Kidney glomerular epithelial cell (primary cell): Measurements from ENCODE around the gene CRKL.
"Not testable (repeated sequence)": the region's sequence is repeated elsewhere in the genome, so short reads cannot be mapped to it uniquely, and the experiment has no call there.

Experiments
- DNase-seq: peaks from one replicate; lab custom pipeline; 2025; lab: John Stamatoyannopoulos, UW

Gene CRKL, protein sequence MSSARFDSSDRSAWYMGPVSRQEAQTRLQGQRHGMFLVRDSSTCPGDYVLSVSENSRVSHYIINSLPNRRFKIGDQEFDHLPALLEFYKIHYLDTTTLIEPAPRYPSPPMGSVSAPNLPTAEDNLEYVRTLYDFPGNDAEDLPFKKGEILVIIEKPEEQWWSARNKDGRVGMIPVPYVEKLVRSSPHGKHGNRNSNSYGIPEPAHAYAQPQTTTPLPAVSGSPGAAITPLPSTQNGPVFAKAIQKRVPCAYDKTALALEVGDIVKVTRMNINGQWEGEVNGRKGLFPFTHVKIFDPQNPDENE

DNA sequence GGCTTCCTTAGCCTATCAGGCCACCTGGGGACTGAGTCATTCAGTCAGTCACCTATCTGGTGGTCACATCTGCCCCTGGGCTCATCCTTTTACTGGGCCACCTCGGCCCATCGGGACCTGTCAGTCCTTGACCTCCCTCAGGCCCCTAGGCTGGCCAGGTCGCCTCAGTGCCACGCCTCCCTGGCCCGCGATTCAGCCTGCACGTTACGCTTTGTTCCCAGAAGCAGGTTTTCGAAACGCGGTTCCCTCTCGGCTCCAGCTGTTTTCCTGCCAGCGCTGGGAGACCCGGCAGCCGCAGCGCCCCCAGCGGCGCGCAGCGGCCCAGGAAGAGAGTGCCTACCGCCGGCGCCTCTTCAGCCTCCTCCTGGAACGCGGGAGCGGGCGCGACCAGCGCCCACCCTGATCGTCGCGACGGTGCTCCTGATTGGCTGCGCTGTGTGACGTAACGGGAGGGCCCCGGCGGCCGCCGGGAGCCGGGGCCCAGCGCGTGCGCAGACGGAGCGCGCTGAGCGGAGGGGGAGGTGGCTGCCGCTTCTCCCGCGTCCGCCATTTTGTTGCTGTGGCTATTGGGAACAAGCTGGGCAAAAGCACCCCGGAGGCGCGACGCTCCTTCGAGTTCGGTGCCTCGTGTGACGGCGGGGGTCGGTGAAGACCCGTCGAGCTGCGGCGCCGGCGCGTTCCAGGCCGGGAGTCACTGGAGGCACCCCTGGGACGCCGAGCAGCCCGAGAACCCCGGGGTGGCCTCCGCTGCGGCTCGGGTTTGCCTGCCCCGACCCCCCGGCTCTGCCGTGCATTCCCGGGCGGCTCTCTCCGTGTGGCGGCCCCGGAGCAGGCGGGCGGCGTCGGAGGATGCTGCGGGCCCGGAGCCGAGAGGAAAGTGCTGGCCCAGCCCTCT lies at the start of gene CRKL:
CRKL (plus strand) TSS at position 492 of the 895 bp plus-strand sequence. CDS start 528 bp downstream, outside the sequence.
- peak; percentile 96 for DNase-seq

DNA sequence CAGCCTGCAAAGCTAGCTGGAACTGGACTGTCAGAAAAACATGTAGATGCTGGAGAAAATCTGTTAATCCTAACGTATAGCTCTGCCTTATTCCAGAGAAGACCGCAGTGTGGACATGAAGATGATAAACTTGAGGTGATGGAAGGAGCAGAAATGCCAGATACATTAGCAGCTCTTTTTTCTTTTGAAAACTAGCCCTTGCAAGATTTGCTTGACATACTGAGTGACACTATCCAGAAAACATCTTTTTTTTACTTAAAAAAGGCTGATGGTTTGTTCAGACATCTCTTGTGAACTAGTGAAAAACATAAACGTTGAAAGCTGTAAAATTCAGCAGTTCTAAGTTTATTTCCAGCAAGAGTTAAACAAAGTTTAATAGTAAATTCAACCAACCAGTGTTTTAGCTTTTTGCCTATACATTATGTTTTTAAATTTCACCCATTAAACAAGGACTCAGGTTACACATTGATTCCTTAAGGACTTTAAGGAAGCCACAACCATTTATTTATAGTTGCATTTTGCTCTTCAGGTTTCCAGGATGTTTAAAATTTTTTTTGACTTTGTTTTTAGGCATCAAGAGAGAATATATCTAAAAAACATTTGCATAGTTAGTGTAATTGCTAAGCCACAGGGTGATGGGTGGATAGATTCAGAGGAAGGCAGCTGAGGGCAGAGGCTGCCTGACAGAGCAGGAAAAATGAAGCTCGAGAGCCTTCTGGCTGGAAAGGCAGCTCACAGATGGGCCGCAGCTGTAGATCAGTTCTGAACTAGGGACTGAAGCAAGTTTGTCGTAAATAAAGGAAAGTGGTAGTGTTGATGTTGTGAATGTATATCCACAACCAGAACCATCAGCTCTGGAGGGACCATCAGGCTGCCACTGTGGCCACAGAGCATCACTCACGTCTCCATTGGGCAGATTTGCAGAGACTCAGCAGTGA lies 48.9 kb upstream of the CRKL start:
- DNase-seq, result no peak

DNA sequence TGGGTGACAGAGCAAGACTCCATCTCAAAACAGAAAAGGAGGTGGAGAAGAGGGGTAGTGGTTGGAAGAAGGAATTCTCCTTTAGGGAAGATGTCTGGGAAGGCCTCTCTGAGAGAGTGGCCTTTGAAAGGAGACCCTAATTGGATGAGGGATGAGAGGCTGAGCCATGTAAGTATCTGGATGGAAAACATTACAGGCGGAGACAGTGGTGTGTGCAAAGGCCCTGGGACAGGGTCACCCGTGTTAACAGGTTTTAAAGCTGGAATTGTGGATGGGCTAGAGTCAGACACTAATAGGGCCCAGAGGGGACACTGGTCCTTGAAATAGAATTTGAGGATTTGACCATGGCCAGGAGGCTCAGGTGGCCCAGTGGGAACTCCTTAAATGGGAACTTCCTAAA lies 48.0 kb upstream of the CRKL start:
- DNase-seq, result no peak

DNA sequence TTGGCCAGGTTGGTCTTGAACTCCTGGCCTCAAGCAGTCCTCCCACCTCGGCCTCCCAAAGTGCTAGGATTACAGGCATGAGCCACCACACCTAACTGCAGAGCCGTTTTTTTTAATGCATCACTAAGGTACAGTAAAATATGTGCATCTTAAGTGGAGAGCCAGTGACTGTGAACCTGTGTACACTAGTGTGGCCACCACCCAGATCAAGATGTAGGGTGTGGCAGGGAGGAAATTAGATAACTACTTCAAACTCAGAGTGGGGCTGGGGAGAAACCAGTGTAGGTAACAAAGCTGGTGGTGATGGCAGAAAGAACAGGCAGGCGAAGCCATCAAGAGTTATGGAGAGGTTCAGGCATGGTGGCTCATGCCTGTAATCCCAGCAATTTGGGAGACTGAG lies 44.0 kb upstream of the CRKL start:
- DNase-seq, result no peak

DNA sequence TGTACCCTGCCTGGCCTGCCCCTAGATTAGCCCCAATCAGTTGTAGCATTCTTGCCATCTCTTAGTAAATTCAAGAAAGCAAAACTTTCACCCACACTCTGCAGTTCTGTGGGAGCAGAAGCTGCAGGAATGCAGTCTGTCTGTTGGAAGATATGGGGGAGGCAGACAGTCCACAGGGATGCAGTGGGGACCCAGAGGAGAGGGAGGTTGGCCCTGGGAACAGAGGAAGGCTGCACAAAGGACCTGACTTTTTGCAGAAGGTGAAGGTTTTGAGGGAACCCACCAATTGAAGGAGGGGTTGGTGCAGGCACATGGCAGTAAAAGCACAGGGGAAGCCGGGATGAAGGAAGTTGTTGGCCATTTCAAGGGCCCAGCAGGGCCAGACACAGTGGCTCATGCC lies 41.9 kb upstream of the CRKL start:
- DNase-seq, result no peak

DNA sequence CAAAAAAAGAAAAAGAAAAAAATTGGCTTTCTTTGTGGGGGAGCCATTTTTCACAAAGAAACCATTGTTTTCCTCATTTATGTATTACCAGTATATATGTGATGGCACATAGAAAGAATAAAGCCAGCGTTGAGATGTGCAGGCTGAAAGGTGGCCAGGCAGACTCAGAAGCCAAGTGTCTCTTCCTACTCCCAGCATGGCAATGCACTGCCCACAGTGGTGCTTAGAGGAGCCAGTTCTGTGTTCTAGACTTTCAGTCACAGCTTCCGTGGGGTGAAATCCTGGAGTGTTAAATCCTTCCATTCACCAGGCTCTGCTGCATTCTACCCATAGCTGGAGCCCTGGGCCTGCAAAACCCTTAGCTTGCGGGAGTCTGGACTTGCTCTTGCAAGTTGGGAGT lies 39.5 kb upstream of the CRKL start:
- no peak for DNase-seq

DNA sequence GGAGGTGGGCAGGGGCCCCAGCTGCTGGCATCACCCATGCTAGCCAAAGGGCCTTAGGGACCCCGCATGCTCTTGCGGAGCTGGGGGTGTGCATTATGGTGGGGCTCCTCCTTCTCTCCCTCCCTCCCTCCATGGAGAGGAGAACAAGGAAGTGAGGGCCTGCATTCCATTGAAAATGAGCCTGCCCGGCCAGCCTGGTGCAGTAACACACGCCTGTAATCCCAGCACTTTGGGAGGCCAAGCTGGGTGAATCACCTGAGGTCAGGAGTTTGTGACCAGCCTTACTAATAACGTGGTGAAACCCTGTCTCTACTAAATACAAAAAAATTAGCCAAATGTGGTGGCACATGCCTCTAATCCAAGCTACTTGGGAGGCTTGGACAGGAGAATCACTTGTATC lies 36.0 kb upstream of the CRKL start:
- DNase-seq, result no peak

DNA sequence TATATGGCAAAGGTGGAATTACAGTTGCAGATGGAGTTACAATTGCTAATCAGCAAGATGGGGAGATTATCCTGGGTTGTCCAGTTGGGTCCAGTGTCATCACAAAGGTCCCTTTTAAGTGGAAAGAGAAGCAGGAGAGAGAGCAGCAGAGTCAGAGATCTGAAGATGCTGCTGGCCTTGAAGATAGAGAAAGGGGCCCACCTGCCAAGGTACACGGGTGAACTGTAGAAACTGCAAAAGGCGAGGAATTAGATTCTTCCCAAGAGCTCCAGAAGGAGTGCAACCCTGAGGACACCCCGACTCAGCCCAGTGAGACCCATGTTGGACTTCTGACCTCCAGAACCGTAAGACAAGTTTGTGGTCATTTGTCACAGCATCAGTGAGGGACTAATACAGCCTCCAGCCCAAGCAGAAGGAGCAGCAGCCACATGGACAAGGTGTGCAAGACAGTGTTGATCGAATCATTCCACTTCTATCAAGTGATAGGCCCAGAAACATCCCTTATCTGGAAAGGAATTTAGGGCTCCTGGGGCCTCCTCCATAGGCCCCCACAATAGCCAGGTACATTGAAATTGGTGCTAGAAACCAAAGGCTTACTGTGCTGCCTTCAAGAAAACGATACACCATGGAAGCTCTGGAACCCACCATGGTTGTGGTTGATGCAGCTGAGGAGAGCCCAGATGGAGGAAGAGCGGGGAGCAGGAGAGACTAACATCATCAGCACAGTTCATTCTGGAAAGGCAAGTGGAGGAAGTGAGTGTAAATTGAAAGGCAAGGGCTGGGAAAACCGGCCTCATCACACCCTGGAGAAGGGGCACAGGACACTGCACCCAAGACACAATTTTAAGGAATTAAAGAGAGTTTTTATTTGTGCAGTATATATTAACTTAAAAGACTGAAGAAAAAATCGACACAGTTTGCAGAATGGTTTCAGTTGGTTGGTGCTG lies 35.1 kb upstream of the CRKL start:
- DNase-seq, result no peak

DNA sequence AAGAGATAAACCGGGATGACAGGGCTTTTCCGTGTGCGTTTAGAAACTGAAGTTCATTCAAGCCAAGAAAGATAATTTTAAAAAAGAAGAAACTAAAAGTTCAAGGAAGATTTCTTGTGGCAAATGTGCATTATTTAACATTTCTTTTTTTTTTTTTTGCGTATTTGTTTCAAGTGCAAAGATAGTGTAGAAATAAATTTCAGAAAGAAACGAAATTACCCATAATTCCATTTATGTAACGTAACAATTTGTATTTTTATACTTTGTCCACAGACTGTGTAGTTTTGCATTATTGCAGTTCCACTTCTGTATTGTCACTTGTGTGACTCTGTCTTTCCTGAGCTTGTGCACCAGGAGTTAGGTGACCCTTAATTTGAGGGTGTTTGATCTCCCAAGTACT lies 34.4 kb upstream of the CRKL start:
- no peak for DNase-seq

DNA sequence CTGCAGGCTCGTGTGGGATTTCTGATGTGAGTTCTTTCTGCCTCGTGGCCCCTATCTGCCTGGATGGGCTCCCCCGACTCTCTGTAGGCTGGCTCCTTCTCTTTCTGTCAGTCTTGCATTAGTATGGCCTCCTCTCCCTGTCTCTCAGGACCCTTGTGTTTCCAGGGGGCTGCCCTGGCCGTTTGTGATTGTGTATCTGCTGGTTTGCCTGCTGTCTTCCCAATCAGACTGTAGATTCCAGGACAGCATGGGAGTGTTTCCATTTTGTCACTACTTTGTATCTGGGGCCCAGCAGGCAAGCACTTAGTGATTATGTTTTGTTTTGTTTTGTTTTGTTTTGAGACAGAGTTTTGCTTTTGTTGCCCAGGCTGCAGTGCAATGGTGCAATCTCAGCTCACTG lies 32.8 kb upstream of the CRKL start:
- DNase-seq, result no peak

DNA sequence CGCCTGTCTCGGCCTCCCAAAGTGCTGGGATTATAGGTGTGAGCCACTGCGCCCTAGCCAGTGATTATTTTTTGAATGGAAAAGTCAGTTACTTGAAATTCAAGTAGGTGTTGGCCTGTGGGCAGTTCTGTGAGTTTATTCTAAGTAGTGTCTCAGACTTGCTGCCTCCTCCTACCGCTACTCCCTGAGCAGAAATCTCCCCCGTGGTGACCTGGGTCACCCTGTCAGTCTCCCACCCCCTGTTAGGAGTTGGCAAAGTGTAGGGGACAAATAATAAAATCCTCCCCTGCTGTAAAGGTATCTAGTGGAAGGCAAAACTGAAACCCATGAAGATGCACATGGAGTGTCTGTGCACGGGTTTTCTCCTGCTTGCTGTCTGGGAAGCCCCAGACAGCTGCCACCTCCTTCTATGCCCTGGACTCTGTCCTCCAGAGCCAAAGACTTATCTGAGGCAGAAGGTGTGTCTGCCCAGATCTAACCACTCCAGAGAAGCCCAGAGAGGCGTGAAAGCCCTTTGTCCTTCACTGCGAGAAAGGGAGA lies 32.1 kb upstream of the CRKL start:
- no peak for DNase-seq

DNA sequence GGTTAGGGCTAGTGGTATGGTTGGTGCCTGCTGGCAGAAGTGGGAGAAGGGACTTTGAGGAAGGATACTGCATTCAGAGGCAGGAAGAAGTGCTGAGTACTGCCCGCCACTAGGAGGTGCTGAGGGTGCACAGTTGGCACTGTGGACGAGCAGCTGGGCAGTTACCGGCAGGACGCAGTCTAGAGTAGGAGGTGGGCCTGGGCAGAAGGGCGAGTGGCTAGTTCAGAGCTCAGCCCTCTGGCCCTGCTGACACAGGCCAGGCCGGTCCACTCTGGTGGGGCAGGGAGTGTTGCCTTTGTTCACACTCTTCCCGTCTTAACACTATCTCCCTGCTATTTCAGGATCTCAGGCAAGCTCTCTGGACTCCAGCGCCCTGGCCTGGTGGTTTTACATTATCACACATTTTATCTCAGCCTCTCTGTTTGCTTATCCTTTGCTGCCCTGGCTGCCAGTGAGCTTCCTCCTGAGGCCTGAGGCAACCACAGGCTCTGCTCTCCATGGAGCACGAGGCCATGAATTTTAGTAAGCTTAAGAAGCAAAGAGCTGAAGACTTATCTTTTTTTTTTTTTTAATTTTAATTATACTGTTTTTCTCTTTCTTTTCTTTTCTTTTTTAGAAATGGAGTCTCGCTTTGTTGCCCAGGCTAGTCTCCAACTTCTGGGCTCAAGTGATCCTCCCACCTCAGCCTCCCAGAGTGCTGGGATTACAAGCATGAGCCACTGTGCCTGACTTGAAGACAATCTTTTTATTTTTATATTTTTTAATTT lies 31.5 kb upstream of the CRKL start:
- DNase-seq, result peak; percentile 63

DNA sequence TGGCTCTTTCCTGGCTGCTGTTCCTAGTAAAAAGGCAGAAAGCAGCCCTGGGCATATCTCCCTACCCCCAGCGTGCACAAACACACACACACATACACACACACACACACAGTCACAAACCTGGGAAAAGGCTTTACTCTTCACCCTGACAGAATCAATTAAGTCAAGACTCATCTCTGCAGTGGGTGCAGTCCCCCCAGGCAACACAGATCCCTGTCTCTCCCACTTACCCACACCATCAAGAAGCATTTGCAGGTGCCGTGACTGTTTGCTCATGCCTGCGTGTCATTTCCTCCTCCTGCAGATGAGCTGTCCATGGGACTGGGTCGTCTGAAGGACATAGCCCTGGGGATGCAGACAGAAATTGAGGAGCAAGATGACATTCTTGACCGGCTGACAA lies 29.8 kb upstream of the CRKL start:
- DNase-seq, result no peak

DNA sequence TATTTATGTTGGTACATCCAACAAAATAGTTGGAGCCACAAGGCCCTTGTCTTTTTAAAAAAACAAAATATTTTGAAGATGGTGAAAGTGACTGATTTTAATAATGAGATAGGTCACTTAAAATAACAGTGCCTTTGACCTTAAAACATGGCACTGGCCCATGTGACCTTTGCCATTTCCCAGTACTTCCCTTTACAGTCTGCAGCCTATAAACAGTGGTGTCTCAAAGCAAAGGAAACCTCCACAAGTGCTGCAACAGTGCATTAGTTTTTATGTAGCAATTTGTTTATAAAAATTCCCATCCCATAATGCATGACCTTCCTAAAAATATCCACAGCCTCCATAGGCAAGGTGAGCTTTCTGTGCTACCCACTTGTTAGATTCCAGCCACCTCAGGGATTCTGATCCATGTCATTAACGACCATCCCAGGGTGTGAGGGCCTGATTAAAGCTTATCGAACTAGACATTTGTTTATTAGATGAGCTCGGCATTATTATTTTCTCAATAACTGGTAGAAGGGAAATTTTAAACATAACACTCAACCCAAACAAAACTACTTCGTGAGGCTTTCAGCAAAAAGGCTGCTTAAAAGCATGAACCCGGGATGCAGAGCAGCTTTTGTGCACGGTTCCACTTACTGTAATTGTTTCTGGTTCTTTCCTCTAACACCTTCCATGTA lies 28.0 kb upstream of the CRKL start:
- no peak for DNase-seq

DNA sequence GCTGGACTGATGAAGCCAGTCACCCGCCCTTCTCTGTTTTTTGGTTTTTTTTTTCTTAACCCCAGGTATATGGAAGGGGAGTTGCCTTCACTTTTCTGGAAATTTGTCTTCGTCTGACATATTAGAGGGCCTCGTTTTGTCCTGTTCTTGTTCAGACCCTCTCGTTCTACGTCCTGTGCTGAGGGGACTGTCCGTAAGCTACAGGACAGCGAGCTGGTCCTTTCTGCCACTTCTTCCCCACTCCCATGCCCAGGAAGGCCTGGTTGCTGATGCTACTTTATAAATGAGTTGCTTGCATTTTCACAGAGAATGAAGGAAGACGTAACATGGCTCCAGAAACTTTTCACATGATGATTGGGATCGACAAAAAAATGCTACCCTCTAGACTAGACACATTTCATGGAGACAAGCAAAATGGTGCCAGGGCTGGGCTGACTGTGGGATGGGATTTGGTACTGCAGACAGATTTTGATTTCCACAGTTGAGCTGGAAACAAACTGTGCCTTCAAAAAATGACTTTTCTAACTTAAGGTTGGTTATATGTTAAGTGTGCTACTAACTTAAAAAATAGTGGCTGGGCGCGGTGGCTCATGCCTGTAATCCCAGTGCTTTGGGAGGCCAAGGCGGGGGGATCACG lies 27.2 kb upstream of the CRKL start:
- no peak for DNase-seq

DNA sequence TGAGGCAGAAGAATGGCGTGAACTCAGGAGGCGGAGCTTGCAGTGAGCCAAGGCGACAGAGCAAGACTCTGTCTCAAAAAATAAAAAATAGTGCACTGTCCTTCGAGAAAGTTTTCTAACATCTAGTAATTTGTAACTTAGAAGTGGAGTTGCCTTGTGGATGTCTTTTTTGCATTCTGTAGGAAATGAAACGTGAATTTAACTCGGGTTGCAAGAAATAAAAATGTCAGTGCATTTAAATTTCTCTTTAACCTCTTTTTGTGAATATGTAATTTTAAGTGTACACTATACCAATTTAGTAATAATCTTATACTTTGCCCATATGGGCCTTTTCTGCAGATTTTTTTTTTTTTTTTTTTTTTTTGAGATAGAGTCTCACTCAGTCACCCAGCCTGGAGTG lies 26.2 kb upstream of the CRKL start:
- DNase-seq, result no peak

DNA sequence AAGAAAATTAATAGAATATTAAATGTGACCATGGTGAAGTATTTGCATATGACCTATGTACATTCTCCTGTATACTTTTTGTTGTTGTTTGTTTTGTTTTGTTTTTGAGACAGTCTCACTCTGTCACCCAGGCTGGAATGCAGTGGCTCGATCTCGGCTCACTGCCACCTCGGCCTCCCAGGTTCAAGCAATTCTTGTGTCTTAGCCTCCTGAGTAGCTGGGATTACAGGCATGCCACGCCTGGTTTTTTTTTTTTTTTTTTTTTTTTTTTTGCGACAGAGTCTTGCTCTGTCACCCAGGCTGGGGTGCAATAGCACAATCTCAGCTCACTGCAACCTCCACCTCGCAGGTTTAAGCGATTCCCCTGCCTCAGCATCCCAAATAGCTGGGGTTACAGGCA lies 19.5 kb upstream of the CRKL start:
- not testable (repeated sequence) for DNase-seq

DNA sequence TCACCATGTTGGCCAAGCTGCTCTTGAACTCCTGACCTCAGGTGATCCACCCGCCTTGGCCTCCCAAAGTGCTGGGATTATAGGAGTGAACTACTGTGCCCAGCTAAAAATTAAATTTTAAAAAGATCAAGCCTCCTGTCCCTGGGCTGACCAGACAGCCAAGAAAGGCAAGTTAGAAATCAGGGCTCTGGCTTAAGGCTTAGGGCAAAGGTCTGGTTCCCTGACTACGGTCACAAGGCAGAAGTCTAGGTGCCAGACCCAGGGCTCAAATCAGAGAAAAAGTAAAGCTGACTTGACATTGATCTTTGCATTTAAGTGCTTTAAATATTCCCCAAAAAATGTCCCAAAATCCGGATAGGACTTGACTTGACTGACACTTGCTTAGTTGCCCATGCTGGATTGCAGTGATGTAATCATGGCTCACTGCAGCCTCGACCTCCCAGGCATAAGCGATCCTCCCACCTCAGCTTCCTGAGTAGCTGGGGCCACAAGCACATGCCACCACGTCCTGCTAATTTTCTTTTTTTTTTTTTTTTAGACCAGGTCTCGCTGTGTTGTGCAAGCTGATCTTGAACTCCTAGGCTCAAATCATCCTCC lies 17.3 kb upstream of the CRKL start:
- no peak for DNase-seq
